IMR-90 (cell line): ENCODE results near the gene GABPB2. TPM values are rescaled to one million over a fixed set of nuclear protein-coding genes. Genes with fewer than 3 reads are reported as not detected.

ENCODE experiments used
- ATAC-seq: fragments of 200-7000 bp; cut with Tn5 transposase; 2 replicates; pipeline ENCODE4 v1.9.1; 2020; ENCODE audit warnings: low read depth, mild to moderate bottlenecking, moderate library complexity
- BruUV-seq: library from RNA; stranded (reverse); fragments of 400-500 nt; replicated peaks from 2 replicates; lab custom pipeline; 2021; lab: Mats Ljungman, UMichigan
- CTCF ChIA-PET: fragments of 300-600 bp; formaldehyde crosslinking; extraction: SDS; loops from one replicate; lab custom pipeline; 2021; ENCODE audit warnings: antibody characterized with exemption; lab: Yijun Ruan, JAX
- POLR2A ChIA-PET: fragments of 300-600 bp; sonication (Branson Sonifier 250); formaldehyde crosslinking; loops from one replicate; lab custom pipeline; 2022; ENCODE audit warnings: antibody characterized with exemption; ENCODE audit not compliant: unreplicated experiment; lab: Charles Lee
- DNase-seq: peaks from one replicate; pipeline ENCODE4 v3.0.0; 2013
- H2AFZ ChIP-seq: replicated peaks from 2 replicates; pipeline ENCODE3; 2013; ENCODE audit warnings: low read length, mild to moderate bottlenecking; ENCODE audit not compliant: poor library complexity
- H2AK5ac ChIP-seq: 2 replicates; pipeline ENCODE4 v1.6.1; 2013; ENCODE audit warnings: low read depth, low read length, inconsistent platforms
- H2AK9ac ChIP-seq: replicated peaks from 2 replicates; pipeline ENCODE3; 2013; ENCODE audit warnings: mild to moderate bottlenecking, low read depth, low read length, moderate library complexity; ENCODE audit not compliant: poor library complexity
- H2BK120ac ChIP-seq: 2 replicates; pipeline ENCODE4 v1.6.1; 2013; ENCODE audit warnings: low read depth, low read length, inconsistent platforms
- H2BK15ac ChIP-seq: 3 replicates; pipeline ENCODE4 v1.6.1; 2013; ENCODE audit warnings: low read depth, low read length, inconsistent platforms
- H2BK20ac ChIP-seq: 2 replicates; pipeline ENCODE4 v1.6.1; 2013; ENCODE audit warnings: low read depth, mild to moderate bottlenecking, inconsistent platforms, low read length, moderate library complexity
- H2BK5ac ChIP-seq: 2 replicates; pipeline ENCODE4 v1.6.1; 2013; ENCODE audit warnings: mild to moderate bottlenecking, low read depth, low read length, inconsistent platforms; ENCODE audit not compliant: poor library complexity, severe bottlenecking
- H3K14ac ChIP-seq: replicated peaks from 2 replicates; pipeline ENCODE4 v1.6.1; 2013; ENCODE audit warnings: low read depth, low read length, inconsistent platforms
- H3K18ac ChIP-seq: 2 replicates; pipeline ENCODE4 v1.6.1; 2013; ENCODE audit warnings: low read depth, low read length, control low read depth
- H3K23ac ChIP-seq: 2 replicates; pipeline ENCODE4 v1.6.1; 2013; ENCODE audit warnings: low read depth, low read length, inconsistent platforms
- H3K27ac ChIP-seq: 2 replicates; pipeline ENCODE4 v1.5.1; 2013; ENCODE audit warnings: mild to moderate bottlenecking, control low read depth, low read length; ENCODE audit not compliant: insufficient read depth
- H3K27me3 ChIP-seq: 2 replicates; pipeline ENCODE4 v1.6.1; 2013; ENCODE audit warnings: low read length; ENCODE audit not compliant: control insufficient read depth, insufficient read depth
- H3K36me3 ChIP-seq: 2 replicates; pipeline ENCODE4 v1.6.1; 2013; ENCODE audit warnings: low read length, mixed read lengths; ENCODE audit not compliant: control insufficient read depth, insufficient read depth
- H3K4ac ChIP-seq: 2 replicates; pipeline ENCODE4 v1.6.1; 2013; ENCODE audit warnings: low read depth, low read length, inconsistent platforms
- H3K4me1 ChIP-seq: 2 replicates; pipeline ENCODE4 v1.6.1; 2013; ENCODE audit warnings: low read length, mixed read lengths; ENCODE audit not compliant: control insufficient read depth, insufficient read depth
- H3K4me2 ChIP-seq: 2 replicates; pipeline ENCODE4 v1.6.1; 2013; ENCODE audit warnings: low read depth, mild to moderate bottlenecking, control low read depth, low read length, moderate library complexity
- H3K4me3 ChIP-seq: 2 replicates; pipeline ENCODE4 v1.5.1; 2013; ENCODE audit warnings: low read depth, mild to moderate bottlenecking, control low read depth, low read length, moderate library complexity; ENCODE audit not compliant: insufficient read depth
- H3K56ac ChIP-seq: 2 replicates; pipeline ENCODE4 v1.6.1; 2013; ENCODE audit warnings: low read length, inconsistent platforms; ENCODE audit not compliant: insufficient read depth; ENCODE audit errors: extremely low read depth
- H3K79me1 ChIP-seq, 2 experiments: 2 replicates each; pipeline ENCODE4 v1.6.1; 2013; ENCODE audit warnings: low read length in 2 of 2, inconsistent platforms in 1 of 2, low read depth in 1 of 2
- H3K9ac ChIP-seq: 2 replicates; pipeline ENCODE4 v1.6.1; 2013; ENCODE audit warnings: low read depth, low read length, control low read depth
- H3K9me1 ChIP-seq: 2 replicates; pipeline ENCODE4 v1.6.1; 2013; ENCODE audit warnings: low read length, inconsistent platforms; ENCODE audit not compliant: insufficient read depth
- H3K9me3 ChIP-seq: 2 replicates; pipeline ENCODE4 v1.6.1; 2013; ENCODE audit warnings: low read length; ENCODE audit not compliant: control insufficient read depth, insufficient read depth
- H4K20me1 ChIP-seq: 2 replicates; pipeline ENCODE4 v1.6.1; 2013; ENCODE audit warnings: low read length, inconsistent platforms; ENCODE audit not compliant: insufficient read depth
- H4K5ac ChIP-seq: 2 replicates; pipeline ENCODE4 v1.6.1; 2013; ENCODE audit warnings: mild to moderate bottlenecking, low read depth, low read length, control low read depth
- H4K8ac ChIP-seq, 2 experiments: 2 replicates each; pipeline ENCODE4 v1.6.1; 2013; ENCODE audit warnings: low read depth in 2 of 2, low read length in 2 of 2, control low read depth in 1 of 2, inconsistent platforms in 1 of 2
- H4K91ac ChIP-seq: 2 replicates; pipeline ENCODE4 v1.6.1; 2013; ENCODE audit warnings: low read depth, low read length, inconsistent platforms; ENCODE audit not compliant: insufficient read depth
- BHLHE40 ChIP-seq: fragments of 150-350 bp; IDR thresholded peaks from 2 replicates; pipeline ENCODE4 v1.6.1; 2016; ENCODE audit warnings: mild to moderate bottlenecking, low read depth, low read length
- CHD1 ChIP-seq: IDR thresholded peaks from 2 replicates; pipeline ENCODE4 v1.6.1; 2012; ENCODE audit warnings: low read depth, low read length, improper control_type of control experiment
- FOS ChIP-seq: fragments of 150-350 bp; IDR thresholded peaks from 2 replicates; pipeline ENCODE4 v1.6.1; 2016; ENCODE audit warnings: low read depth, low read length
- MAFK ChIP-seq: IDR thresholded peaks from 2 replicates; pipeline ENCODE4 v1.6.1; 2012; ENCODE audit warnings: low read depth, low read length, improper control_type of control experiment
- MAZ ChIP-seq: IDR thresholded peaks from 2 replicates; pipeline ENCODE4 v1.6.1; 2012; ENCODE audit warnings: low read depth, mild to moderate bottlenecking, low read length, improper control_type of control experiment, moderate library complexity, borderline replicate concordance
- MXI1 ChIP-seq: IDR thresholded peaks from 2 replicates; pipeline ENCODE4 v1.6.1; 2012; ENCODE audit warnings: low read depth, mild to moderate bottlenecking, low read length, moderate library complexity, borderline replicate concordance
- NFE2L2 ChIP-seq: fragments of 150-350 bp; IDR thresholded peaks from 2 replicates; pipeline ENCODE4 v1.6.1; 2016; ENCODE audit warnings: low read depth, mild to moderate bottlenecking, low read length
- POLR2A ChIP-seq: IDR thresholded peaks from 2 replicates; pipeline ENCODE4 v1.6.1; 2012; ENCODE audit warnings: mild to moderate bottlenecking, low read depth, low read length
- RAD21 ChIP-seq: IDR thresholded peaks from 2 replicates; pipeline ENCODE4 v1.6.1; 2012; ENCODE audit warnings: low read length, improper control_type of control experiment
- RCOR1 ChIP-seq: IDR thresholded peaks from 2 replicates; pipeline ENCODE4 v1.6.1; 2012; ENCODE audit warnings: mild to moderate bottlenecking, low read length, improper control_type of control experiment; ENCODE audit not compliant: insufficient replicate concordance
- RFX5 ChIP-seq: IDR thresholded peaks from 2 replicates; pipeline ENCODE4 v1.8.0; 2012; ENCODE audit warnings: low read depth, mild to moderate bottlenecking, low read length, moderate library complexity
- WGBS, 2 experiments: methylation state at CpG; one replicate each; pipeline versions ENCODE4 v1.1.5 to v1.1.7; 2013; ENCODE audit warnings: missing lambda C conversion rate in 2 of 2; ENCODE audit not compliant: insufficient read length in 1 of 2; ENCODE audit errors: extremely low coverage in 2 of 2; 5-methylcytosine and 5-hydroxymethylcytosine counted together
- dilution Hi-C: fragments of 300-500 bp; cut with HindIII; formaldehyde crosslinking; loops from one replicate; pipeline ENCODE4 v1.14.3; 2018; ENCODE audit warnings: low sequenced_read_pairs; ENCODE audit not compliant: unreplicated experiment
- in situ Hi-C: fragments of 300-500 bp; cut with MboI; formaldehyde crosslinking; loops from 3 replicates; pipeline ENCODE4 v1.14.3; 2019; ENCODE audit warnings: low sequenced_read_pairs, inconsistent platforms, mixed read lengths
- intact Hi-C: fragments of 100-400 bp; cut with micrococcal nuclease; formaldehyde crosslinking; loops from 2 replicates; pipeline ENCODE4 v1.10.0; 2022
- polyA plus RNA-seq, 3 experiments: library from polyadenylated mRNA; depleted of rRNA; stranded (reverse); fragments of >200 nt; gene quantifications; 2 replicates each; pipeline ENCODE4 v1.2.3, GENCODE V29; 2012; ENCODE audit warnings: low replicate concordance in 1 of 3
- total RNA-seq: library from RNA; depleted of rRNA; stranded (reverse); fragments of >200 nt; gene quantifications from 2 replicates; pipeline ENCODE4 v1.2.3, GENCODE V29; 2012
- TF ChIP-seq, protein P1 (sequence below): conservative IDR thresholded peaks from 2 replicates; pipeline ENCODE4 v1.5.1; 2012; ENCODE audit warnings: mild to moderate bottlenecking, low read depth, low read length, improper control_type of control experiment
- TF ChIP-seq, protein P2 (sequence below): fragments of 150-350 bp; IDR thresholded peaks from 2 replicates; pipeline ENCODE4 v1.6.1; 2016; ENCODE audit warnings: low read depth, mild to moderate bottlenecking, low read length, moderate library complexity, borderline replicate concordance
- TF ChIP-seq, protein P3 (sequence below): fragments of 150-350 bp; IDR thresholded peaks from 2 replicates; pipeline ENCODE4 v1.6.1; 2017; ENCODE audit warnings: mild to moderate bottlenecking, antibody characterized with exemption, low read length, low read depth

The GABPB2 gene
- total and polyA plus RNA-seq, 2 of the 4 experiments (the other 2 are of a cell fraction) = 7.5 to 12.9 TPM

DNA sequence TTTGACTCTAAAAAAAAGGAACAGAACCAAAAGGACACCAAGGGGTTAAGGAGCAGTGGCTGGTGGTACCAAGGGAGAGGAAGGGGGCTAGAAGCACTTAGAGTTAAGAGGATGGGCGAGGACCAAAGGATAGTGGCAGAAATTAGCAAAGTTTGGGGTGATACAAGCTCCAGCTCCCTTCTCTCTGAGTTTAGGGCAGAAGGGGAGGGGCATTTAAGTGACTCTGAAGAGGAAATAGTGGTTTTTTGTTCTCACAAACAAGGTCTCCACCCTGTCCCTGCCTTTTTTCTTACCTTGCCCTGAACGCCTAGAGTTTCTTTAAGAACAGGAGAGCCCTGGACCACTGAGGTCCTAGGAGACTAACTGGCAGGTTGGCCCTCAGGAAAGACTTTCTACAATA, 14.4 kb upstream of the GABPB2 start:
- Histone ChIP-seq H4K91ac (no peak overlapping the region), H3K9me3 (no peaks in the 10 kb centered on the region), H3K9me1 (peaks cover 23% of the 10 kb centered on the region), H4K8ac (no peak overlapping the region), H2BK20ac (no peak overlapping the region), H2BK5ac (no peak overlapping the region), H3K4me3 (no peak overlapping the region), H3K4ac (no peak overlapping the region), H3K79me1 (peaks cover 28 to 80% of the 10 kb centered on the region in 2 experiments), H2AK9ac (no peak overlapping the region), H3K14ac (no peak overlapping the region), H3K27me3 (no peaks in the 10 kb centered on the region), H3K4me2 (no peak overlapping the region), H3K27ac (no peak overlapping the region), H3K56ac (no peak overlapping the region), H2AFZ (no peak overlapping the region), H3K18ac (no peak overlapping the region), H3K23ac (no peak overlapping the region), H3K9ac (no peak overlapping the region), H3K36me3 (peaks cover 50% of the 10 kb centered on the region), H2BK120ac (no peak overlapping the region), H4K5ac (no peak overlapping the region), H4K20me1 (peaks cover 48% of the 10 kb centered on the region), H3K4me1 (peaks cover 9% of the 10 kb centered on the region), H2BK15ac (no peak overlapping the region), H2AK5ac (no peak overlapping the region)
- intact Hi-C loops = no loop called here
- in situ Hi-C loops = no loop called here
- WGBS, 2 experiments = no CpG with 5 or more reads among the region's 2 CpGs
- no peak for ATAC-seq
- dilution Hi-C loops = no loop called here
- DNase-seq = no peak
- TF ChIP-seq POLR2A (no peak), MAFK (no peak), MAZ (no peak), RFX5 (no peak), BHLHE40 (no peak), MXI1 (no peak), NFE2L2 (no peak), RCOR1 (no peak), RAD21 (no peak), CHD1 (no peak), FOS (no peak)
- TF ChIP-seq, protein P1, sequence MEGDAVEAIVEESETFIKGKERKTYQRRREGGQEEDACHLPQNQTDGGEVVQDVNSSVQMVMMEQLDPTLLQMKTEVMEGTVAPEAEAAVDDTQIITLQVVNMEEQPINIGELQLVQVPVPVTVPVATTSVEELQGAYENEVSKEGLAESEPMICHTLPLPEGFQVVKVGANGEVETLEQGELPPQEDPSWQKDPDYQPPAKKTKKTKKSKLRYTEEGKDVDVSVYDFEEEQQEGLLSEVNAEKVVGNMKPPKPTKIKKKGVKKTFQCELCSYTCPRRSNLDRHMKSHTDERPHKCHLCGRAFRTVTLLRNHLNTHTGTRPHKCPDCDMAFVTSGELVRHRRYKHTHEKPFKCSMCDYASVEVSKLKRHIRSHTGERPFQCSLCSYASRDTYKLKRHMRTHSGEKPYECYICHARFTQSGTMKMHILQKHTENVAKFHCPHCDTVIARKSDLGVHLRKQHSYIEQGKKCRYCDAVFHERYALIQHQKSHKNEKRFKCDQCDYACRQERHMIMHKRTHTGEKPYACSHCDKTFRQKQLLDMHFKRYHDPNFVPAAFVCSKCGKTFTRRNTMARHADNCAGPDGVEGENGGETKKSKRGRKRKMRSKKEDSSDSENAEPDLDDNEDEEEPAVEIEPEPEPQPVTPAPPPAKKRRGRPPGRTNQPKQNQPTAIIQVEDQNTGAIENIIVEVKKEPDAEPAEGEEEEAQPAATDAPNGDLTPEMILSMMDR = no peak
- TF ChIP-seq, protein P2, sequence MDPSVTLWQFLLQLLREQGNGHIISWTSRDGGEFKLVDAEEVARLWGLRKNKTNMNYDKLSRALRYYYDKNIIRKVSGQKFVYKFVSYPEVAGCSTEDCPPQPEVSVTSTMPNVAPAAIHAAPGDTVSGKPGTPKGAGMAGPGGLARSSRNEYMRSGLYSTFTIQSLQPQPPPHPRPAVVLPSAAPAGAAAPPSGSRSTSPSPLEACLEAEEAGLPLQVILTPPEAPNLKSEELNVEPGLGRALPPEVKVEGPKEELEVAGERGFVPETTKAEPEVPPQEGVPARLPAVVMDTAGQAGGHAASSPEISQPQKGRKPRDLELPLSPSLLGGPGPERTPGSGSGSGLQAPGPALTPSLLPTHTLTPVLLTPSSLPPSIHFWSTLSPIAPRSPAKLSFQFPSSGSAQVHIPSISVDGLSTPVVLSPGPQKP = no peak
- TF ChIP-seq, protein P3, sequence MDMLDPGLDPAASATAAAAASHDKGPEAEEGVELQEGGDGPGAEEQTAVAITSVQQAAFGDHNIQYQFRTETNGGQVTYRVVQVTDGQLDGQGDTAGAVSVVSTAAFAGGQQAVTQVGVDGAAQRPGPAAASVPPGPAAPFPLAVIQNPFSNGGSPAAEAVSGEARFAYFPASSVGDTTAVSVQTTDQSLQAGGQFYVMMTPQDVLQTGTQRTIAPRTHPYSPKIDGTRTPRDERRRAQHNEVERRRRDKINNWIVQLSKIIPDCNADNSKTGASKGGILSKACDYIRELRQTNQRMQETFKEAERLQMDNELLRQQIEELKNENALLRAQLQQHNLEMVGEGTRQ = no peak
- CTCF ChIA-PET = no interaction called here
- POLR2A ChIA-PET = no interaction called here
- no TSS peak for BruUV-seq
